AG08395 (cell line): ENCODE measurements around the gene PCBD2.

ENCODE experiments used
- DNase-seq: peaks from one replicate; pipeline ENCODE4 v3.0.0; 2012; ENCODE audit warnings: mixed read lengths, low spot score

PCBD2 gene

DNA sequence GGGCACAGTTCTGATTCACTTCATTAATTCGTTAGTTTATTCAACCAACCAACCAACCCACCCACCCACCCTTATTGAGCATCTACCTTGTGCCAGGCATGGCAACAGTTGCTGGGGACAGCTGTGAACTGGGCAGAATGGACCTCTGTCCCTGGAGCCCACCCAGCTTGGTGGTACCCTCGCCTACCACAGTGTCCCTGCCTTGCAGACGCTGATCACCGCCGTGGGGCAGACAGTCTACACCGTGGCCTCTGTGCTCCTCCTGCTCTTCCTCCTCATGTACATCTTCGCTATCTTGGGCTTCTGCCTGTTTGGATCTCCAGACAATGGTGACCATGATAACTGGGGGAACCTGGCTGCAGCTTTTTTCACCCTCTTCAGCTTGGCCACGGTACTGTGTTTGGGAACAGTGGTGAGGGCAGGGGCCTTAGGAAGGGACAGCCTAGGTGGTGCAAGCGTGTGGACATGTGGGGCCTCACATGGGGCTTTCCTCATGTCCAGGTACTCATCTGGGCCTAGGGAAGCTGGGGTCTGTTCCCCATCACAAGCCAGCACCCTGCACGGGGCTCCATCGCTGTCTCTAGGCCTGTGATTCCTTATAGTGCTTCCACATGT is 102.9 kb downstream of the PCBD2 start:
- no peak for DNase-seq

DNA sequence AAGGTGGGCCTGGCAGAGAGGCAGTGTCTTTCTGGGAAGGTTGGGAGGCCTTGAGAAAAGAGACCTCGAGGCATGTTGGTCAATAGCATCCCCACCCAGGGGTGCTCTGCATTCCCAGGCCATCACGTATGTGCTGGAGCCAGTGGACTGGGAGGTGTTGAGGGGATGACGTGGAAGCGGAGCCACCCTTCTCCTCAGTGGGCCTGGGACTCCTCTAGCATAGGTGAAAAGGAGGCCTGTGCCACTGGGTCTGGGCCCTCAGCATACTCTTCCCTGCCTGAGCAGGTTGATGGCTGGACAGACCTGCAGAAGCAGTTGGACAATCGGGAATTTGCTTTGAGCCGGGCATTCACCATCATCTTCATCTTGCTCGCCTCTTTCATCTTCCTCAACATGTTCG is 103.6 kb downstream of the PCBD2 start:
- no peak for DNase-seq

- no peak for DNase-seq
Measured at GRCh38 chr5:135008981-135009735, 104.2 kb downstream of the PCBD2 start.

- no peak for DNase-seq
Measured at GRCh38 chr5:135009736-135010501, 105.0 kb downstream of the PCBD2 start.

GRCh38 chr5:135010502-135011354 is 105.8 kb downstream of the PCBD2 start:
- DNase-seq, result no peak

- no peak for DNase-seq
Measured at GRCh38 chr5:135011355-135012032, 106.6 kb downstream of the PCBD2 start.

DNA sequence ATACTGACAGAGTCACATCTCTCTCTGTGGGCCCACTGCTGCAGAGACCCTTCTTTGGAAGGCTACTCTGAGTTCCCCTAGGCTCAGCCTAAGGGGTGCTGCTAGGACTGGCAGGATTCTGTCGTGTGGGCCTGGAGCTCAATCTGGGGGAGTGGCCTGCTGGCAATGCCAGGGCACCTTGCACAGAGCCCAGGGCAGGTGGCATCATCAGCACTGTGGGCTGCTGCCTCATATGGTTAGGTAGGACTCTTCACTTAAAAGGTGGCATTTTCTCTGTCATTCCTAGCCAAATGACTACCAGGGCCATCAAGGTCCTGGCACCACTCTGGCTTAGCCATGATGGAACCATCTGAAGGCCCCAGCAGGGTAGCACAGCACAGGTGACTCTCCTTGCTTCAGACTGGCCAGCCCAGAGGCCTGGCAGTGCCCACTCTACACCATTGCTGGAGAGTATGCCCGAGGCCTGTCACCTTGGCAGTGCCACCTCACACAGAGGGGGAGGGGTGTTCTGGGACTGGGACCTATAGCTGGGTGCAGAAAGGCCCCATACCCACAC is 107.2 kb downstream of the PCBD2 start:
- DNase-seq, result no peak
